ENCODE data around the gene PLK5.
"Not testable (repeated sequence)": the region's sequence is repeated elsewhere in the genome, so short reads cannot be mapped to it uniquely, and the experiment has no call there.

Gene PLK5, protein sequence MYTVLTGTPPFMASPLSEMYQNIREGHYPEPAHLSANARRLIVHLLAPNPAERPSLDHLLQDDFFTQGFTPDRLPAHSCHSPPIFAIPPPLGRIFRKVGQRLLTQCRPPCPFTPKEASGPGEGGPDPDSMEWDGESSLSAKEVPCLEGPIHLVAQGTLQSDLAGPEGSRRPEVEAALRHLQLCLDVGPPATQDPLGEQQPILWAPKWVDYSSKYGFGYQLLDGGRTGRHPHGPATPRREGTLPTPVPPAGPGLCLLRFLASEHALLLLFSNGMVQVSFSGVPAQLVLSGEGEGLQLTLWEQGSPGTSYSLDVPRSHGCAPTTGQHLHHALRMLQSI

DNA sequence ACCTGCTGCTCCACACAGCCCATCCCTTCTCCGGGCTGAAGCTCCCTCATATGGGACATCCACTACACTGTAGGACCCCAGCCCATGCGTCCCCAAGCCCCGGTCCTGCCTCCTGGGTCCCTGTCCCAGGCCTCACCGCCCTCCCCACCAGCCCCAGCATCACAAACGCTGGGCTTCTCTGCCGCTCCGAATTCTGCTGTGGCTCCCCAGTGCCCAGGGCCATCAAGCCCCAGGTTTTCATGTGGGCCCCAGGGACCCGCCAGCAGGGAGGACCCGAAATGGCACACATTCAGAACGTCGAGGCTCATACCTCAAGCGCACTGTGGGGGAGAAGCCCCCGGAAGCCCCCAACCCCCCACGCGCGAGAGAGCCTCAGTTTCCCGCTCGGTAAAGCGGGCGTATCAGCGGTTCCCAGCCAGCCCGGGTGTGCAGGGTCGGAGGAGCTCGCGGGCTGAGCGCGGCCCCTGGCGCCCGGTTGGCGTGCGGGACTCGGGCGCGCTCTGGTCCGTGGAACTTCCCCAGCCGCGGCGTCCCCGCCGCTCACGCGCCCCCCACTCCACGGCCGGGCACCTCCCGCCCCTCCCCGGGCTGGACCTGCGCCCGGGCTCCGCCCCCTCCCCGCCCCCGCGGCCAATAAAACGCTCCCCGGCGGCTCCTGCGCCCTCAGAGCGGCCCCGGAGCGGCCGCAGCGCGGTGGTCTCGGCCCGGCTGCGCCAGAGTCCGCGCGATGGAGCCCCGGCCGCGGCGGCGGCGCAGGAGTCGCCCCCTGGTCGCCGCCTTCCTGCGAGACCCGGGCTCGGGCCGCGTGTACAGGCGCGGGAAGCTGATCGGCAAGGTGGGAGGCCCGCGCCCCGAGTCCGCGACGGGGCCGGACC lies at the start of gene PLK5:
Gene PLK5, plus strand, starts transcription at position 666 of the 875 bp plus-strand sequence. CDS start 2,920 bp downstream, outside the sequence.
- DNase-seq, result no peak

DNA sequence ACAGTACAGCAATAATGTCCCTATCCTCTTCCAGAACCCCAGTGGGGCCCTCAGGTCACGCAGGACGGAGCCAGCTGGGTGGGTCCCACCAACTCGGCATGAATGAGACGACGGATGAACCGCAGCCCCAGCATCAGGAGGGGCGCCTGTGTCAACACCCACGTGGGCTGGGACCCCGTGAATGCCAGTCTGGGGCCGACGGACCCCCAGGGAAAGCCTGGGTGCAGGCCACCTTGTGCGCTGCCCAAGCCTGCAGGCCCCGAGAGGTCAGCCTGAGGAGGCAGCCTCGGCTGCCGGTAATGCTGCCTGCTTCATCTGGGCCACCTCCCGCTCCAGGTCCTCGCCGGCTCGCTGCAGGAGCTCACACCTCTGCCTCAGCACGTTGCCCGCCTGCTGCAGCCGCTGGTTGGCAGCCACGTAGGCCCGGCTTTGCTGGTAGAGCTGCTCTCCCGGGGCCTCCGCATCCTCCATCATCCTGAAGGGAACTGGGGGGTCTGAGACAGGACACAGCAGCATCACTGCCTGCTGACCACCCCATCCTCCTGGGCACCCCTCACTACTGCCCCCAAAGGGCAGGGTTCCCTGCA lies 49.0 kb upstream of the PLK5 start:
- DNase-seq, result no peak

DNA sequence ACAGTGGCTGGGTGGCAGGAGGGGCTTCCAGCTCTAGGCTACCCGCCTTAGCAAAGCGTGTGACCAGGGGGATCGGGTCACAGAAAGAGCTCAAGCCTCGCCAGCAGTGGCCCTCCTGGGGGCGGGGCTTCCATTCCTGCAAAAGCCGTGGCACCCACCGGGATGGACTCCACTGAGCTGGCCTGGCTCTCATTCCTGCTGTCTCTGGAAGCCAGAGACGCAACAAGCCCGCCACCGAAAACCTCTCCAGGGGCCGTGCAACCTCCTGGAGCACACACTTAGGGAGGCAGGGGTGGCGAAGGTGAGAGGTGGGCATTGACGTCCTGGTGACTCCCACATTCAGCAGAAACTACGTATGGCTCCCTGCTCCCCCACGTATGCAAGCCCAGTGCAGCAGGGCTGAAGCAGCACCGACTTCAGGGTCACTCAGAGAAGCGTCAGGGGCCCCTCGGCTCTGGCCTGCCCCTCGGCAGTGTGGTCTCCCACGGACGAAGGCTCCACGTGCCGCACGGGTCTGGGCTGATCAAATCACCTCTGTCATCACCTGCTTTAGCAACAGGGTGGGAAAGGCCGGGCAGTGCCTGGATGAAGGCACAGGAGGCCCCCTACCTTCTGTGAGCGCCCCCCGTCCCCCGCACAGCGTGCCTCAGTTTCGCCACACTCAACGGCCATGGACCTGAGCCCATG lies 48.0 kb upstream of the PLK5 start:
- no peak for DNase-seq

DNA sequence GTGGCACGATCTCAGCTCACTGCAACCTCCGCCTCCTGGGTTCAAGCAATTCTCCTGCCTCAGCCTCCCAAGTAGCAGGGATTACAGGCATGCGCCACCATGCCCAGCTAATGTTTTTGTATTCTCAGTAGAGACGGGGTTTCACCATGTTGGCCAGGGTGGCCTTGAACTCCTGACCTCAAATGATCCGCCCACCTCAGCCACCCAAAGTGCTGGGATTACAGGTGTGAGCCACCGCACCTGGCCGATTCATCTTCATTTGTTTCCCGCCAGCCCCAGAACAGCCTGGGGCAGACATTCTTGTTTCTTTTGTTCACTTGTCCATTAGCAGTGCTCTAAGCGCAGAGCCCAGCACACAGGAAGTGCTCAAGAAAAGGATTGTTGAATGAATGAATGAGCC lies 46.8 kb upstream of the PLK5 start:
- DNase-seq, result not testable (repeated sequence)

DNA sequence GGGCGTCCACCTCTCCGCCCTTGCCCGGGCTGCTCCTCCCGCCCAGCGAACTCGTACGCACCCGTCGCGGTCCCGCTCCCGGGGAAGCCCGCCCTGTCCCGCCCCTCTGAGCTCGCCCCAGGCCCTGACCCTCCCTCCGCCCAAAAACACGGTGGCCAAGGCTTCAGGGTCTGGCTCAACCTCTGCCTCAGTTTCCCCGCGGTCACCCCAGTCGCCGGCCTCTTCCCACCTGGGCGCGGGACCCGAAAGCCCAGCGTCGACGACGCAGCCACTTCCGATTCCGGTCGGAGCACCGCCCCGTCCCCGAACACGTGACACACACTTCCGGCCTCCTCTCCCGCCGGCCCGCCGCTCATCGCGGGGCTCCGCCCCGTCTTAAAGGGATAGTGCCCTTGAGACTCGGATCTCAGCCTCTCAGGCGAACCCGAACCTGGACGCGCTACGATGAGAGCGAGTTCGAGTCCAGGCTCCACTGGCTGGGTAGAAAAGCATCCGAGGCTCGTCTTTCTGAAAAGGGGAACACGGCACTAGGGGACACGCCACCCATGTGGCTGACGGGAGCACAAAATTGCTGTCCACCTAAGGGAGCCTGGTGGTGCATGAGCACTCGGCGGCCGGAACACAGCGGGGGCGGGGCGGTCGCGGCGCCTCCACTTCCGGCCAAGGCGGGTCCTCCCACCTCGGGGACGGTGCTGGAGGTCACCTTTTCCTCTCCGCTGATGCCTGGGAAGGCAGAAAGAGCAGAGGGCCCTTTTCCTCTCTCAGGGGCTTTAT lies 44.8 kb upstream of the PLK5 start, which contains the start of gene C19orf25:
Gene C19orf25, minus strand, starts transcription at position 282 of the 774 bp plus-strand sequence. CDS start 312 bp downstream, outside the sequence.
- DNase-seq, result peak; percentile 75

DNA sequence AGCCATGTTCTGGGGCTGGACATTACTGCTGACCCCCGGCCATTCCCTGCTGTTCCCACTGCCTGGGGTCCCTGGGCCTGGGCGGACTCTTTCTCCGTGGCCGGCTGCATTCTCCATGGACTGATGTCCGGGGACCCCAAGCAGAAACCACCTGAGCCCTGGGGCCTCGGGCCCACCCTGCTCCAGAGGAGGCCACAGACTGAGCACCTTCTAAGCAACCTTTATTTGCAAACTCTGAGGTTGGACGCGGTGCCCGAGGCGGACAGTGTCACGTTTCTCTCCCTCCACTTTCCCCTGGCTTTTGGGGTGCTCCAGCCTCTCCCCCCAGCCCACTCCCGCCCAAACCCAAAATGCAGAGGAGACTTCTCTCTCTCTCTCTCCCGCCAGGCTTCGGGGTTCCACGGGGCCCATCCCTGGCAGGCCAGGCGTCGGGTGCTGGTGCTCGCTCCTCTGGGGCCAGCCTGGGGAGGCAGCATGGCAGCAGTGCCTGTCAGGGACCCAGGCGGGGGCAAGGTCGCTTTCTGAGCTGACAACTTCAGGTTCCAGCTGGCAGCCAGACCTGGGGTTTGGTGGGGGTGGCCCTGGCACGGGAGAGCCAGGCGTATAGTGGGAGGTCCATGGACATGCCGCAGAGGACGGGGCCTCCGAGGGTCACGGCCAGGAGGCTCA lies 42.5 kb upstream of the PLK5 start:
- DNase-seq, result no peak

DNA sequence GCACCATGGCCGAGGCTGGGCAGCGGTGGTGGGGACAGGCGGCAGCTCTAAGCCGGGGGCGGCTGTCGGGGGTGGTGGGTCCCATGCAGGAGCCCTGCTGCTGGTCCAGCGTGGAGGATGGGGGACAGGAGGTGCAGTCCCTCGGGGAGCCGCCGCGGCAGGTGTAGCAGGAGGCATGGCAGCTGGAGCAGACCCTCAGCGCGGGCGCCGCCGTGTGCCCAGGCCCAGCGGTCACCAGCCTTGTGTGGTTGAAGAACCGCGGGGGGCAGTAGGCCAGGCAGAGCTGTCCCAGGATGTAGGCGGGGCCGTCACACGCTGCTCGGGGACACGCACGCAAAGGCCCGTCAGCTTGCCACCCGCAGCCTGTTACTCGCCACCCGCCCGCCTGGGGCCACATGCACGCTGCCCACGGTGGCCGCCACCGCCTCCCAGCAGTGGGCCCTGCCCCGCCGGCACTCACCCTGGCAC lies 42.0 kb upstream of the PLK5 start:
- DNase-seq, result no peak

DNA sequence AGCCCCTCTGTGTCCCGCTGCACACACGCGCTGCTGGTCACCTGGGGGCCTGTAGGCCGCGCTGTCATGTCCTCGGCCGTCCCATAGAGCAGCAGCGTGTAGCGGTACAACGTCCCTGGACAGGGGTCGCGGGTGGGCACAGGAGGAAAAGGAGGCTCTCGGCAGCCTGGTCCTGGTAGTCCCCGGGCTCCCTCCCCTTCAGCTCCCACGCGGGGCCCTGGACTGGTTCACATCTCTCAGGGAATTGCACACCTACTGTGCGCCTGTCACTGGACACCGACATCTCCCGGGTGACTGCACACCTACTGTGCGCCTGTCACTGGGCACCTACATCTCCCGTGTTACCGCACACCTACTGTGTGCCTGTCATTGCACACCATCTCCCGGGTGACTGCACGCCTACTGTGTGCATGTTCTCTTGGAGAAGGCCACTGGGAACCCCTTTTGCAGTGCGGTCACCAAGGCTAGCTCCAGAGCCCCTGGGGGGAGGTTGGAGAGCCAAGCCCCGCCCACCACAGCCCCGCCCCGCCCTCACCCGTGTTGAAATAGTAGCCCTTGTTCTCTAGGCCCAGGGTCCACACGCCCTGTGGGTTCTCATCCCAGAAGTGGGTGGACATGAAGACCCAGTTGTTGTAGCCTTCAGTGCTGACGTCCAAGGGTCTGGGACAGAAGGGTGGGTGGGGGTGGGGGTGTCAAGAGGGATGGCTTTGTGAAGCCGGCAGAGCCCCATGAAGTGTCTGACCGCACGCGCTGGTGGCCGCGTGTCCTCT lies 41.3 kb upstream of the PLK5 start:
- no peak for DNase-seq

DNA sequence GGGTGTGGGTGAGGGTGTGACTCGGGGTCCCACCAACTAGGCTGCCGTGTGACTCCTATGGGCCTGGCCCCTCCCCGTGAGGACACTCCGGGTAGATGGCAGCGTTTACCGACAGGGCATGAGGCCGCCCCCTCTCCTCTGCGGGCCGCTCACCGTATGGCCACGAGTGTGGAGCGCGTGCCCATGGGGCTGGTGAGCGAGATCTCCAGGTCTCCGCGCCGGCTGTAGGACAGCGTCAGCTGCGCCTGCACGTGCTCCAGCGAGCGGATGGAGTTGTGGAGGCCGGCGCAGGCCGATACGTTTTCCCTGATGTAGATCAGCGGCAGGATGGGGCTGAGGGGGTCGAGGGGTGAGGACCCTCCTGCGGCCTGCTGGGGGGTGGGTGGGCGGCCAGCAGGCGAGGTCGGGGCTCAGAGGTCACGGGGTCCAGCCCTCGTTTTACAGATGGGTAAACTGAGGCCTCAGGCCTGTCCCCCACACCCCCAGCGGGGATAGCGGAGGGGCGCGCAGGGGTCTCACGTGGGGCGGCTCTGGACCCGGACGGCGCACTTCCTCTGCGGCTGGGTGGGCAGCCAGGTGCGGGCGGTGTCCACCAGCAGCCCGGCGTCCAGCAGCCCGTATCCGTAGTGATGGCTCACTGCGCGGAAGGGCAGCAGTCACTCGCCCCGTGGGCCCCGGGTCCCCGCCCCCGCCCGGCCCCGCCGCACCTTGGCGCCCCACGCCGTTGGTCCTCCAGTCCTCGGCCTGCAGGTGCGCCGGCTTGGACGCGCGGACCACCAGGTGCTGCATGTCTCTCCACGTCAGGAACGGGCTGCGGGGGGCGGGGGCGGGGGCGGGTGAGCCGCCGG lies 40.5 kb upstream of the PLK5 start:
- DNase-seq, result no peak

DNA sequence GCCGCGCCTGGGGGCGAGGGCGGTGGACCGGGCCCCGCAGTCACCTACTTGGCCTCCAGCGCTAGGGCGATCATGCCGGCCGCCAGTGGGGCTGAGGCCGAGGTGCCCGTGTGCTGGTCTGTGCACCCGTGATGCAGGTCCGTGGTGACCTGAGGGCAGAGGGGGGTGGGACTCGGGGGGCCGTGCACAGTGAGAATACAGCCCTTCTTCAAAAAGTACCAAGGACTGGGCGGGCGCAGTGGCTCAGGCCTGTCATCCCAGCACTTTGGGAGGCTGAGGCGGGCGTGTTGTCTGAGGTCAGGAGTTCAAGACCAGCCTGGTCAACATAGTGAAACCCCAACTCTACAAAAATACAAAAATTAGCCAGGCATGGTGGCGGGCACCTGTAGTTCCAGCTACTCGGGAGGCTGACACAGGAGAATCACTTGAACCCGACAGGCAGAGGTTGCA lies 39.9 kb upstream of the PLK5 start:
- no peak for DNase-seq

DNA sequence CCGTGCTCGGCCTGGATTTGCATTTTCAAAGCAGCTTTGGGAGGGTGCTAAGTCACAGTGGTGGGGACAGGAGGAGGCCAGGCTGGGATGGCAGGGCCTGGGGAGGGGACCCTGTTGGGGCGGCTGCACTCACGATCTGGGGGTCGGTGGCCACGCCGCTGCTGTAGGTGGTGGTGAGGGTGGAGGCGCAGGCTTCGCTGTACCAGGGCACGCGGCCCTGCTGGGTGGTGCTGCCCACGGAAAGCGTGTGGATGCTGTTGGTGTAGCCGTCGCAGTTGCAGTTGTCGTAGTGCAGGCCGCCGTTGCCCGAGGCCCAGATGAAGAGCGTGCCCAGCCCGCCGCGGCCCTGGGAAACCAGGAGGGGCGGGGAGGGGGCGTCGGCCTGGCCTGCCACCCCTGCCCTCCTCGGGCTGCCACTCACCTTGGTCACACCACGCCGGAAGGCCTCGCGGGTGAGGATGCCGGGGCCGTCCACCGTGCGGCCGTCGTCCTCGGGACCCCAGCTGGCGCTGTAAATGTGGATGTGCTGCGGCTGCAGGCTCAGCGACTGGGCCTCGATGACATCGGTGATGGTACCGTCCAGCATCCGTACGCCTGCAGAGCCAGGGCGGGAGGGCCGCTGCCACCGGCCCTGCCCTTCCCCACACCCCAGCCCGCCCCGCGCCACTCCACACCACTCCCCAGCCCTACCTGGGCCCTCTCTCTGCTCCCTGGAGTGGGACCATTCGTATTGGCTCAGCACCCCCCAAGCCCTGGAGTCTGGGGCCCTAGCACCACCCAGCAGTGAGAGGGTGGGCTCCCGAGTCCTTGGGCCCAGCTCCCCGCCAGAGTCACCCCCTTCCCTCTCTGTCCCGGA lies 36.9 kb upstream of the PLK5 start:
- DNase-seq, result no peak

DNA sequence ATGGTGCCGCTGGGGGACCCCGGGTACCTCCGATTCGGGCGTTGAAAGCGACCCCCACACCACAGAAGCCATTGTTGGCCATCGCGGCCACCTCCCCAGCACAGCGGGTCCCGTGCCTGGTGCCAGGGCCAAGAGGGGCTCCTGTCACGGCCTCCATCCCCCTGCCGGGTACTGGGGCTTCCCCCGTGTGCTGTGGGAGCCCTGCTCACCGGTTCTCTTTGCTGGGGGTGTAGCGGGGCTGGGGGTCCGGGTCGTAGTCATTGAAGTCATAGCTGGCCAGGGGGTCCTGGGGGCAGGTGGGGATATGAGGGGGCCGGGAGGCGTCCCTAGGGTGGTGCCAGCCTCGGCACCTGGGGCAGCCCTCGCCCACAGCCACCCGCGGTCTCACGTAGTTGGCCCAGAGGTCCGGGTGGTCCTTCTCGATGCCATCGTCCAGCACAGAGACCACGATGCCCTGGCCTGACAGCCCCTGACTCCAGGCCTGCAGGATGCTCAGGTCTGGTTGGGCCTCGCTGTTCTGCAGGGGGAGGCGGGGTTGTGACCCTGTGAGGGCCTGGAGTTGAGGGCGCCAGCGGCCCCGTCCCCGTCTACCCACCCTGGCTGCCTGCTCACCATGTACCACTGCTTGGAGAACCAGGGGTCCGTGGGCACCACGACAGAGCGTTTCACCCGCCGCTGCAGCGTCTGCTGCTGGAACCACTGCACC lies 36.1 kb upstream of the PLK5 start:
- no peak for DNase-seq

DNA sequence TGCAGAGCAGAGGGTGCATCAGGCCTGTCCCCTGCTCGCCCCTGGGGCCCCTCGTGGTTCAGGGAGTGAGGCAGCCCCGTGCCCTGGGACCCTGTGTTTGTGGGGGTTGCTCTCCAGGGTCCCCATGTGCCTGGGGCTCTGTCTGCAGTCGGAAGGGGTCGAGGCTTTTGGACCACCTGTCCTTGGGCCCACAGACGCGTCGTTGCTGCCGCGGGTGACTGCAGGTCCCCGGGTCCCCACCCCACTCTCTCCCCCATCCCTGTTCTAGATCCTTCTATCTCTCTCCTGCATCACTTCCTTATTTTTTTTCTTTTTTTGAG lies 35.6 kb upstream of the PLK5 start:
- no peak for DNase-seq

DNA sequence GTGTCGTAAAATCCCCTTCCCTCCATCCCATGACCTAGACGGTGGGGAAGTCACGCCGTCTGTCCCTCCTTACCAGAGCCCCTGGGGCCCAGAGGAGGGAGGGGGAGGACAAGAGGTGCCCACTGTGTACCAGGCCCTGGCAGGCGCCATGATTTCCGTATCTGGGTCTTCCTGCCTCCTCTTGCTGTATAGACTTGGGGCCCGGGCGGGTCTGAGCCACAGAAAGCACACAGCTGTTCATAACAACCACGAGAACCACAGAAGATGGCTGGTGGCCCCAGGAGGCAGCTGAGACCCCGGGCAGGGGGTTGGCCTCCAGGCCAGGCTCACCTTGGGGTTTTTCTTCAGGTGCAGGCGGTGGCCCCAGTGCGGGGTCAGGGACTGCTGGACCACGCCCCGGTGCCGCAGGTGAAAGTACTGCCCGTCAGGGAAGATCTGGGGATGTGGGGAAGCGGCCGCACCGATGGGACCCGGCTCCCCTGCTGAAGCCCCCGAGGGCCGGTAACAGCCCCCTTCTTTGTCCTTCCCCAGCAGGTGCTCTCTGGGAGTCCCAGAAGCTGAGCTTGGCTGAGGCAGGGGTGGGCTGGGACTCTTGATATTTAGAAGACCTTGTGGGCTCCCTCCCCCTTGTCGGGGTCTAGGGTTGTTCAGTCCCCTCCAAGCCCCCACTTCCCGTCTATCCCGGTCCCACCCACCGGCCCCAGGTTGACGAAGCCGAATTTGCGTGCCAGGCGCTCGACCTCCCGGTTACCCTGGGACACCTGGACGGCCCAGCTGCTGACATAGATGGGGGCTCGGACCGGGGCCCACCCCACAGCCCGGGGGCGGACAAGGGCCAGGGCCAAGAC lies 34.2 kb upstream of the PLK5 start:
- no peak for DNase-seq

DNA sequence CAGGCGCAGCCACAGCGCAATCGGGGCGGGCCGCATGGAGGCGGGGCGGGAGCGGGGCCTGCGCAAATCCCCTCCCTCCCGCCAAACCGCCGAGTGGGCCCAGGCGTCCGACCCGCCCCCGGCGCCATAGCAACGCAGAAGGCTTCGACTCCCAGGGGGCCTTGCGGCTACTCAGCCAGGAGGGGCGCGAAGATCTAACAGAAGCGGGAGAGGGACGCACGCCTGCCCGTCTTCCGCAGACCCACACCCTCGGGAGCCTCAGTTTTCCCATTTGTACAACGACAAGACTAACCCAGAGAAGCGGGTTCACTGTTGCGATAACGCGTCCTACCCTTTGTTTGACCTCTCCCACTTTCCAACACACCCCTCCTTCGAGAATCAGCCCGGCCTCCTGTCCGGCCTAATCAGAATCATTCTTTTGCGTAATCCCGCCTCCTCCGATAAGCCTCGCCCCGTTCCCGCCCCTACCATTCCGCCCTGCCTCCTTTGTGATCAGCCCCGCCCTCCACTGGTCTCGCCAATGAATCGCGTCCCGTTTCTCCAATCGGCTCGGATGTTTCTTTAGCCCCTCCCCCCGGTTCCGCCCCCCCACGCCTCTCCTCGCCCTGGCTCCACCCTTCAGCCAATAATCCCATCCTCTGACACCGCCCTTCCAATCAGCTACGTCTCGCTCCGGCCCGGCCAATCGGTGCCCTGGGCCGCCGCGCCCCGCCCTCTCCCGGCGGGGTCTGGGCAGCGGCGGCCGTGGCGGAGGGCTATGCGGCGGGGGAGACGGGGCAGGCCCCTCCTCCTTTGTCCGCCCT lies 33.4 kb upstream of the PLK5 start, which contains the start of gene PCSK4:
Gene PCSK4, minus strand, starts transcription at position 40 of the 803 bp plus-strand sequence. Its CDS starts 4 bp downstream, at position 36.
- DNase-seq, result peak; percentile 98
